ENCODE results near the gene EPC2.

DNA sequence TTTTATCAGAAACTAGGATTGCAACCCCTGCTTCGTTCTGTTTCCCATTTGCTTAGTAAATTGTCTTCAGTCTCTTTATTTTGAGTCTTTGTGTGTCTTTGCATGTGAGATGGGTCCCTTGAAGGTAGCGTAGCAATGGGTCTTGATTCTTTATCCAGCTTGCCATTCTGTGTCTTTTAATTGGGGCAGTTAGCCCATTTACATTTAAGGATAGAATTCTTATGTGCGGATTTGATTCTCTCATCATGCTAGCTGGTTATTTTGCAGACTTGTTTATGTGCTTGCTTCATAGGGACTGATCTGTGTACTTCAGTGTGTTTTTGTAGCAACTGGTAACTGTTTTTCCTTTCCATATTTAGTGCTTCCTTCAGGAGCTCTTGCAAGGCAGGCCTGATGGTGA, 73.5 kb downstream of the EPC2 start:
- TF ChIP-seq, protein P1, sequence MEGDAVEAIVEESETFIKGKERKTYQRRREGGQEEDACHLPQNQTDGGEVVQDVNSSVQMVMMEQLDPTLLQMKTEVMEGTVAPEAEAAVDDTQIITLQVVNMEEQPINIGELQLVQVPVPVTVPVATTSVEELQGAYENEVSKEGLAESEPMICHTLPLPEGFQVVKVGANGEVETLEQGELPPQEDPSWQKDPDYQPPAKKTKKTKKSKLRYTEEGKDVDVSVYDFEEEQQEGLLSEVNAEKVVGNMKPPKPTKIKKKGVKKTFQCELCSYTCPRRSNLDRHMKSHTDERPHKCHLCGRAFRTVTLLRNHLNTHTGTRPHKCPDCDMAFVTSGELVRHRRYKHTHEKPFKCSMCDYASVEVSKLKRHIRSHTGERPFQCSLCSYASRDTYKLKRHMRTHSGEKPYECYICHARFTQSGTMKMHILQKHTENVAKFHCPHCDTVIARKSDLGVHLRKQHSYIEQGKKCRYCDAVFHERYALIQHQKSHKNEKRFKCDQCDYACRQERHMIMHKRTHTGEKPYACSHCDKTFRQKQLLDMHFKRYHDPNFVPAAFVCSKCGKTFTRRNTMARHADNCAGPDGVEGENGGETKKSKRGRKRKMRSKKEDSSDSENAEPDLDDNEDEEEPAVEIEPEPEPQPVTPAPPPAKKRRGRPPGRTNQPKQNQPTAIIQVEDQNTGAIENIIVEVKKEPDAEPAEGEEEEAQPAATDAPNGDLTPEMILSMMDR (IDR thresholded peaks at IDR 0.05), result no peak
- TF ChIP-seq CHD2 (IDR thresholded peaks at IDR 0.05; ENCODE audit: low read length, partially characterized antibody) (no peak), POLR2AphosphoS5 (IDR thresholded peaks at IDR 0.05; ENCODE audit: low read depth, low read length) (no peak), TEAD4 (IDR thresholded peaks at IDR 0.05; ENCODE audit: borderline replicate concordance, insufficient read depth) (no peak), RFX5 (IDR thresholded peaks at IDR 0.05; ENCODE audit: low read length) (no peak)
